ENCODE results near the gene EXOC3. TPM values are rescaled to one million over a fixed set of nuclear protein-coding genes. Genes with fewer than 3 reads are reported as not detected.
"Not testable (repeated sequence)": the region's sequence is repeated elsewhere in the genome, so short reads cannot be mapped to it uniquely, and the experiment has no call there.

Gene EXOC3
- total RNA-seq, 3 donors from 2014 or later = 49.8 to 63.7 (median 53.3) TPM

GRCh38 chr5:411728-412127, 31.2 kb upstream of the EXOC3 start:
- intact Hi-C loops (cut with DNase I; ENCODE audit: low total_unique reads) = no loop called here
- peak in 1 of 2 donors; percentile 19 for DNase-seq (ENCODE audit: low spot score in 2 of 2)
- H3K27me3 ChIP-seq = no peaks in the 10 kb centered on the region
- H3K36me3 ChIP-seq = no peaks in the 10 kb centered on the region
- TF ChIP-seq CTCF (IDR thresholded peaks at IDR 0.05) (no peak), POLR2AphosphoS5 (IDR thresholded peaks at IDR 0.05) (no peak)
- H3K27ac ChIP-seq = no peak overlapping the region
- H3K4me3 ChIP-seq = no peak overlapping the region
- H3K4me1 ChIP-seq = no peaks in the 10 kb centered on the region
- no peaks in the 10 kb centered on the region for H3K9me3 ChIP-seq

GRCh38 chr5:414991-415927, 27.7 kb upstream of the EXOC3 start:
- H3K4me1 ChIP-seq; H3K9me3 ChIP-seq; intact Hi-C loops (cut with DNase I; ENCODE audit: low total_unique reads); H3K27me3 ChIP-seq; H3K36me3 ChIP-seq; H3K4me3 ChIP-seq: not testable (repeated sequence)
- DNase-seq (ENCODE audit: low spot score in 2 of 2) = peak; percentile 24 to 57
- peak overlapping the region in 1 of 2 donors; percentile 73 for H3K27ac ChIP-seq

GRCh38 chr5:415928-416635, 26.9 kb upstream of the EXOC3 start:
- intact Hi-C loops (cut with DNase I; ENCODE audit: low total_unique reads) = no loop called here
- no peaks in the 10 kb centered on the region for H3K36me3 ChIP-seq
- H3K9me3 ChIP-seq = no peaks in the 10 kb centered on the region
- no peak overlapping the region for H3K27ac ChIP-seq
- no peaks in the 10 kb centered on the region for H3K4me1 ChIP-seq
- peak in 1 of 2 donors; percentile 46 for DNase-seq (ENCODE audit: low spot score in 2 of 2)
- no peak for TF ChIP-seq POLR2A (IDR thresholded peaks at IDR 0.05)
- no peak for TF ChIP-seq CTCF (IDR thresholded peaks at IDR 0.05)
- TF ChIP-seq POLR2AphosphoS5 (IDR thresholded peaks at IDR 0.05) = no peak
- no peaks in the 10 kb centered on the region for H3K27me3 ChIP-seq
- no peak overlapping the region for H3K4me3 ChIP-seq

- Histone ChIP-seq H3K9me3 (no peaks in the 10 kb centered on the region), H3K27ac (no peak overlapping the region), H3K36me3 (no peaks in the 10 kb centered on the region), H3K4me1 (no peaks in the 10 kb centered on the region), H3K4me3 (no peak overlapping the region), H3K27me3 (no peaks in the 10 kb centered on the region)
- intact Hi-C loops (cut with DNase I; ENCODE audit: low total_unique reads) = no loop called here
- TF ChIP-seq POLR2A (IDR thresholded peaks at IDR 0.05) = no peak
- TF ChIP-seq CTCF (IDR thresholded peaks at IDR 0.05) = no peak
- no peak for TF ChIP-seq POLR2AphosphoS5 (IDR thresholded peaks at IDR 0.05)
- peak in 1 of 2 donors; percentile 42 for DNase-seq (ENCODE audit: low spot score in 2 of 2)
Observed at GRCh38 chr5:416636-416960, 26.4 kb upstream of the EXOC3 start.

GRCh38 chr5:417301-418161, 25.4 kb upstream of the EXOC3 start:
- H3K27me3 ChIP-seq = no peaks in the 10 kb centered on the region
- DNase-seq (ENCODE audit: low spot score in 2 of 2) = no peak
- intact Hi-C loops (cut with DNase I; ENCODE audit: low total_unique reads) = no loop called here
- TF ChIP-seq CTCF (IDR thresholded peaks at IDR 0.05) (no peak), POLR2AphosphoS5 (IDR thresholded peaks at IDR 0.05) (no peak), POLR2A (IDR thresholded peaks at IDR 0.05) (no peak)
- H3K9me3 ChIP-seq = no peaks in the 10 kb centered on the region
- no peak overlapping the region for H3K27ac ChIP-seq
- H3K4me1 ChIP-seq = no peaks in the 10 kb centered on the region
- H3K4me3 ChIP-seq = no peak overlapping the region
- no peaks in the 10 kb centered on the region for H3K36me3 ChIP-seq

All from breast epithelium (tissue), 4 donors.